DMS79 (cell line): ENCODE data around the gene ADH1B.
"Not testable (repeated sequence)": the region's sequence is repeated elsewhere in the genome, so short reads cannot be mapped to it uniquely, and the experiment has no call there.

Experiments used
- DNase-seq: peaks from one replicate; lab custom pipeline; 2025; lab: John Stamatoyannopoulos, UW

ADH1B gene

DNA sequence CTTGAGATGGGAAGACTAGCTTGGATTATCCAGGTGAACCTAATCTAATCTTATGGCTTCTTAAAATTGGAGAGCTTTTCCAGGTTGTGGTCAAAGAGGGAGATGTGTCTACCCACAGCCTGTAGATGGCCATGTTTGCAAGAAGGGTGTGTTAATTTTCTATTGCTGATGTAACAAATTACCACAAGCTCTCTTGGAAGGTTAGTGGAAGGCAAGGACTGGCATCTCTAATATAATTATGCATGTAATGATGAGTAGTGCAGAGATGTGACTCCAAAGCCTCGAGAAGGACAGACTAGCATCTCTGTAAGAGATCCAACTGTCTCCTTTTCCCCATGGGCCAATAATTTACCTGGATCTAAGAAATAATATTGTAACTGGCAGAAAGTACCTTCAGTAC is 3.2 kb upstream of the ADH1B start:
- DNase-seq, result no peak

DNA sequence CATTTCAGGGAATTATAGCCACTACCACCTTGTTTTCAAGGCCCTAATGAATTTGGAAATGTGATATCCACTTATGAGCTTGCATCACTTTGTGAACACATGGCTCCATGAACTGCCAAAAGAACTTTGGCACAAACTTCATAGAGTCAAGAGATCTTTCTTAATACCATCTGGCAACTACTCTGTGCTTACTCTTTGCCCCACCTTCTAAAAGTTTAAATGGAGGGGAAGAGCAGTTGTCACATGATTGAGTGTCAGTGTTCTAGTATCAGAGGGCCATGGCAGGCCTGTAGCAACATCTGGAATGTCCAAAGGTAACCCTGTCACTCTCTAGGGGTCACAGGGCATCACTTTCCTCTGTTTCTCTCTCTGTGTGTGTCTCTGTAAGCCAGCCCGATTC is 2.6 kb upstream of the ADH1B start:
- DNase-seq, result no peak

DNA sequence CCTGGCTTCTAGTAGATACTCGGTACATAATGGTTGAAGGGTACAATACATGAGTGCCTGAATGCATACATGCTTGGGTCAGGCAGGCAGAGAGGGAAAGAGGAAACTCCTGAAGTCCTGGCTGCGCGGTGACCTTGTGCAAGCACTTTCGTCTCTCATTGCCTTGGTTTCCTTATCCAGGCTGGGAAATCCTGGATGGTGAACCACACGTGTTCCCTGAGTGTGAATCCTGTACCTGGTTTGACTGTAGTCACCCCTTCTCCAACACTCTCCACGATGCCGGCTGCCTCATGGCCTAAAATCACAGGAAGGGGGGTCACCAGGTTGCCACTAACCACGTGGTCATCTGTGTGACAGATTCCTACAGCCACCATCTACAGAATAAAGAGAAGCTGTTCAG is 3.4 kb downstream of the ADH1B start:
- not testable (repeated sequence) for DNase-seq

DNA sequence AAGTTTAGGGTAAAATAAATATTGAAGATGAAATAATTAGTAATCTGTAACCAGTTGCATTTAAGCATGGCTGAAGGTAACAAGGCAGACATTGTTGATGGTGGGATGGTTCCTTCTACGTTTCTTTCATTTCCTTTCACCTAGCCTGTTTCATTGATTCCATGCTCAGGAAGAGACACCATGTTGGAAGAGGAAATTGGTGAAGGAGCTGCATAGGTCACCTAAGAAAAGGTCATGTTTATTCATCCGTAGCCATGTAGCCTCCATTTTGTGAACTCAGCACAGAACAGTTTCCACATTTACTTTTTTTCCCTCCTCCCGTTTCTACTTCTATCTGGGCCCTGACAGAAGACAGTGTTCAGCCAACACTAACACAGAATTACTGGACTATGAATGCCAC is 3.8 kb downstream of the ADH1B start:
- no peak for DNase-seq

DNA sequence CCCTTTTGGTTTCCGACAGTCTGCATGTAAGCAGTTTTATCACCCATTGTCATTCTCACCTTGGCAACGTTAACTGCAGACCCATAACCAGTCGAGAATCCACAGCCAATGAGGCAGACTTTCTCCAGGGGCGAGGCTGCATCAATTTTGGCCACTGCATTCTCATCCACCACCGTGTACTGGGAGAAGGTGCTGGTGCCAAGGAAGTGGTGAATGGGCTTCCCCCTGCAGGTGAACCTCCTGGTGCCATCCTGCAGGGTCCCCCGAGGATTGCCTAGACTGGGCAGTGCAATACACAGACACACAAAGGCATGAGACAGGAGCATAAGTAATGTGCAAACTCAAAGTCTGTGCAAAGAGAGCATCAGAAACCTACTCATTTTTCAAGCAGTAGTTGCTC is 5.4 kb downstream of the ADH1B start:
- DNase-seq, result no peak

DNA sequence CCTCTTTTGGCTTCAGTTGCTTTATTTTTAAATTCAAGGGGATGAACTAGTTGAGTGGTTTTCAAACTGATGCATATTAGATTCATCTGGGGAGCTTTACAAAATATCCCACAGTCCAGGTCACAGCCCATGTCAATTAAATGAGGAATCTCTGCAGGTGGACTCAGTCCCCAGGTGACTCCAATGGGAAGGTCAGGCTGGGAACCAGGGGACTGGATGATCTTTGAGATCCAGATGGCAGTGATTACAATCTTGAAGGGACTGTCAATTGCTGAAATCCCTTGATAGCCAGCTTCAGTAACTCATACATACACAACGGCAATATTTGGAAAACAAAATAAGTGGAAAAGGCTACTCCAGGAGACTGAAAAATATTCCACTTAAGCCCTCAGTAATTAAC is 7.0 kb downstream of the ADH1B start:
- DNase-seq, result no peak

DNA sequence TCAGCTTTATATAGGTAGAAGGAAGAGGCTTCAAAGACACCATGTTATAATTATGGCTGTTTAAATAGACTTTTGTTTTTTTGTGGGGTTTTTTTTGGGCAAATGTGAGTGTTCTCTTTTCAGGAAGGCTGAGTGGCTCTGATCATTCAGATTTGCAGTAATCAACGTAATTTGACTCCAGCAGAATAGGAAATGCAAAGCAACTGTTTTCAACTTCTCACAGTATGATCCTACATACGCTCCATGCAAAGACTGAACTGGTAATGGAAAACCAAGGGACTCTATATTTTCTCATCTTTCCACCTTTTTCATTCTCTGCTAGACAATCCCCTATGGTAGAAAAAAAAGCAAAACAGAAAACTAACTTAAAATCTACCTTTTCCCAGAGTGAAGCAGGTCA is 10.8 kb downstream of the ADH1B start:
- DNase-seq, result no peak

DNA sequence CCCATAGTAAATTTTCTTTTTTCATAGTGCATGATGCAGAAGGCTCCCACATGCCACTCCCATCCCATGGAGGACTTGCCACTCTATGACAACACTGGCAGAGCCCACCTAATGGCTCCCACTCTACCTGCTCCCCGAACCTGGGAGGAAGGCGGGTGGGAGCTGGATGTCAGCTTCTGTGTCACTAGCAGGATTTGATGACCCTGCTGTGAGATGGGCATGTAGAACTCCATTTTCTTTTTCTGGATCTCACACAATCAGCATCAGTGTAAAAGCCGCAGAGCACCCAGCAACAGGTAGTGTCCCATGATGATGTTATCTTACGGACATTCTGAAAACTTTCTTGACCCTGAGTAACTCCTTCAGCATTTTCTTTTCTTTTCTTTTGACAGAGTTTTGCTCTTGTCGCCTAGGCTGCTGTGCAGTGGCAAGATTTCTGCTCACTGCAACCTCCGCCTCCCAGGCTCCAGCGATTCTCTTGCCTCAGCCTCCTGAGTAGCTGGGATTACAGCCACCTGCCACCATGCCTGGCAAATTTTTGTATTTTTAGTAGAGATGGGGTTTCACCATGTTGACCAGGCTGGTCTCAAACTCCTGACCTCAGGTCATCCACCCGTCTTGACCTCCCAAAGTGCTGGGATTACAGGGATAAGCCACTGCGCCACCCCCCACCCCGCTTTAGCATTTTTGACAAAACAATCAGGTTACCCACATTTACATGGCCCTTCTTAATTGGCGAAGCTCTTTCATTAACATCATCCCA is 15.4 kb downstream of the ADH1B start:
- DNase-seq, result no peak

DNA sequence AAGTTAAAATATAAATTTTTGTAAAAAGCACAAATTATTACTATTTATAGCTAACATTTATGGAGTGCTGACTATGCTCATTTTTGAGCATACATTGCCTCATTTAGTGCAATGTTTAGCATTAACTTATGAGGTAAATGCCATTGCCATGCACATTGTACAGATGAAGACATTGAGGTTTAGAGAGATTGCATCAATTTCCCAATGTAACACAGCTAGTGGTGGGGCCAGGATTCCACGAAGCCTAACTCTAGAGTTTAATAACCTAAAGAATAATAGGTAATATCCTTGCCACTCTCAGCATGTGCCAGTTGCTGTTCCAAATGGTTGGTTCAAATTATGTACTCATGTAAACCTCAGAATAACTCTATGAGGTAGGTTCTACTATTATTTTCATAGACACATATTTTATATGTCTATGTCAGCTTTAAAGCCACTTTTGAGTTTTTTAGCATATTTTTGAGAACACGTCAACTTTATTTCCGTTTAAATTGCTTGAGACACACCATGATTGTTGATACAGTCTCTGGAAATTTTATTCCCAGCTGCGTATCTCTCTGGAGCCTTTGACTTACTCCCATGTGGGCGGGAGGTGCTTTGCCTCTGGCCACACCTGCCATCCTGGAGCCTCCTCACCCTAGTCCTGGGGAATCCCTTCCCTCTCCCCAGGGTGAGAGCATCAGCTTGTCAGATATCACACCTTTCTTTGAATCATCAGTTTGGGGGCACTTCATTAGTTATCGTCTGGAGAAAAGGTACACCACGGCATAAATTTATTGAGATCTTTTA is 19.6 kb downstream of the ADH1B start:
- no peak for DNase-seq

DNA sequence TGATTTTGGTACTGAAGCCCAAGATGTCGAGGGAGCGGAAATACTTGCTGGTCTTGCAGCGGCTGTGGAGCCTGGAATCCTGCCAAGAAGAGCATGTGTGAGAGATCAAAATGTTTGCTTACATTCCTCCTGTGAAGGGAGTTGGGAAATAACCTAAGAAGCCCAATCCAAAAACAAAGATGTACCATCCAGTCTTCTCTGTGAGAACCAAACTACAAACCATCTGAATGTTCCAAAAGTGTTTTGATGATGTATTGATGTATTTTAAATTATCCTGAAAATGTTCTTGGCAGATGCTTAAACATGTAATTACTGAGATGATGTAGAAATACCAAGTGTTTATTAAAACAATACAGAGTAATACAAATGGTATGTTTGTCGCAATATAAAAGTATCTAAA is 20.3 kb downstream of the ADH1B start:
- no peak for DNase-seq

DNA sequence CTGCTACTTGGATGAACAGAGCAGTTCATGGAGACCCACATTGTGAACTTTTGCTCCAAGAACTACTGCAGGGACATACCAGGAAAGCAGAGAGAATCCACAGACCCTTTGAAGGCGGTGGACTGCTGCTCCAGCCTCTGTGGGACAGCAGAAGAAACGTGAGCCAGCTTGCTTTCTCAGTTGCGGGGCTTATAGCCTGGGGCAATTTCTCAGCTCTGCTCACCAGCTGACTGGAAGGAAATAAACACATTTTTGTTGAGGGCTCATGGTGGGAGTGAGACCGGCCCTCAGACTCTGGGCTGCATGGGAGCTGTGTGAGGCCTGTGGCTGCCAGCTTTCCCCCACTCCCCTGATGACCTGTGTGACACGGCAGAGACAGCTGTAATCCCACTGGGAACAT is 27.8 kb downstream of the ADH1B start:
- no peak for DNase-seq

DNA sequence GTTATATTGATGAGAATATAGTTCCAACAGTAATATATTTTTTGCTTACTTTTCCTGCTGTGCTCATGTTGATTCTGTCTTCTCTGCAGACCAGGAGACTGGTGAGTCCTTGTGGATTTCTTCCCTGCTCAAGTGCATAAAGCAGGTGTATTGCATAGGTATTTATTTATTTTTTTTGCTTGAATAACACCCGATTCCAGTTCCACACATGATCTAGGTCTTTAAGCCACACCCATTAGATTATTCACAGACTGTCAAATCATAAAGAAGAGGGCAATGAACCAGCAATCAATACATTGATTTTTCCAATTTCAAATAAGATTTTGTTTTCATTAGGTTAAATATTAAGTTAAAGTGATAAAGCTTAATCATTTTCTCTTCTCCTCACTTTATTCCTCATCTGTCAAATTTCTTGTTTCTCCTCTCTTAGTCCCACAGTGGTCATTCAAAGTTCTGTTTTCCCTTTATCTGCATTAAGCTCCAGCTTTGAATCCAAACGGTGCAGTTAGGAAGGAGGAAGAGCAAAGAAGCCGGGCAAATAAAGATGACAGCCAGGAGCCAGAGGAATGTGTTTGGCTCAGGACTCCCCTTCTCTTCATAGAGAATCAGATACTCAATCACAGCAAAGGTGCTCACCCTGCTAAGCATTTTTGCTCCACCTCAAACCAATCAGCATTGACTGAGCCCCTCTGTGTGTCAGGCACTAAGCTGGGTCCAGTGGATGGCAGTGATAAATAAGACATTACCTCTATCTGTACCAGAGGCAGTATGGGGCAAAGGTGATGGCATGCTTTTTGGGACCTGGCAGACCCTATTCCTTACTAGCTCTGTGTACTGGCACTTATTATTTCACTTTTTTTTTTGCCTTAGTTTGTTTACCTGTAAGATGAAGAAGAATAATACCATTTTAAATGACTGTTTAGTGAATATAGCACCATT is 30.1 kb downstream of the ADH1B start, which contains the start of gene ADH1A:
Gene ADH1A (minus strand): TSS at position 138 of the 939 bp plus-strand sequence. CDS start 71 bp downstream, at position 67.
- no peak for DNase-seq

DNA sequence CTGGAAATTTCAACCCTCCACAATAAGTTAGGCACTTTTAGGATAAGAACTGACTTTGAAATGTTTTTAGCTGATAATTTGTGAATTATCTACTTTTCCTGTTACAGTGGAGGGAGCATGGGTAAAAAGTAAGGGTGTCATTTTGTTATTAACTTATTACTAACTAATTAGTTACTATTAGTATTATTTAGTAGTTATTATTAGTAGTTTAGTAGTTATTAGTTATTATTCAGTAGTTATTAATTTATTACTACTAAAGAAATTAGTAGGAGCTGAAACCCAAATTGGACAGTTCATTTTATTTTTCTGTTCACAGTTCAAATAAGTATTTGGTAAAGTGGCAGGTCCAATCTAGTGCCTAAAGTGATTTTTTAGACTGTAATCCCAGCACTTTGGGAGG is 35.8 kb downstream of the ADH1B start:
- DNase-seq, result no peak

DNA sequence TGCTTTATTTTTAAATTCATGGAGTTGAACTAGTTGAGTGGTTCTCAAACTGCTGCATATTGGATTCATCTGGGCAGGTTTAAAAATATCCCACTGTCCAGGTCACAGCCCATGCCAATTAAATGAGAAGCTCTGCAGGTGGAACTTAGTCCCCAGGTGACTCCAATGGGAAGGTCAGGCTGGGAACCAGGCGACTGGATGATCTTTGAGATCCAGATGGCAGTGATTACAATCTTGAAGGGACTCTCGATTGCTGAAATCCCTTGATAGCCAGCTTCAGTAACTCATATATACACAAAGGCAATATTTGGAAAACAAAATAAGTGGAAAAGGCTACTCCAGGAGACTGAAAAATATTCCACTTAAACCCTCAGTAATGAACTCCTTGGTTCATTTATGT is 38.5 kb downstream of the ADH1B start:
- no peak for DNase-seq

DNA sequence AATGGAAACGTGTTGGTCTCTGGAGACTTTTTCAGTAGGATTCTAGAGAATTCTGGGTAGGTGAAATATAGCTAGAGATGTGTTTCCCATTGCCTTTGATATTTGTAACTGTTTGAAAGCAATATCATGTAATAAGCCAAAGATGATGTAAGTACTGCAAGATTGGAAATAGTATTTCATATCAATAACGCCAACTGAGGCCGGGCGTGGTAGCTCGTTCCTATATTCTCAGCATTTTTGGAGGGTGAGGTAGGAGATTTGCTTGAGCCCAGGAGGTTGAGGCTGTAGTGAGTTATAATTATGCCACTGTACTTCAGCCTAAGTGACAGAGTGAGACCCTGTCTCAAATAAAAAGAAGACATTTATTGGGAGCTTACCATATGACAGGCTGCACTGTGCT is 39.9 kb downstream of the ADH1B start:
- DNase-seq, result no peak

DNA sequence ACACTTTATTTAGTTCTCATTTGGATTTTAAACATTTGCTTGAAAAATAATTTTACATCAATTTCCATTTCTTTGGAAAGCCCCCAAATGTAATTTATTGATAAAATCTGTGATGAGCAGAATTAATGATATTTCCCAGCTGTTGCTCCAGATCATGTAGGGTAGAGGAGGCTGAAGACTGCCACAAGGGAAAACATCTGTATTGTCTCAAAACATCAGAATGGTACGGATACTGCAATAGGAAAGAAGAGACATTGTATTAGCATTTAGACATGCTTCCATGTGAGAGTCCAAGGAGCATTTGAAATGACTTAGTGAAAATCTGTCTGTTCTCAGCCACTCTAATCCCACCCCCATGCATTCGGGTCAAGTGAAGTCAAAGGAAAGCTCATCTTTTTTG is 44.8 kb downstream of the ADH1B start:
- DNase-seq, result no peak

DNA sequence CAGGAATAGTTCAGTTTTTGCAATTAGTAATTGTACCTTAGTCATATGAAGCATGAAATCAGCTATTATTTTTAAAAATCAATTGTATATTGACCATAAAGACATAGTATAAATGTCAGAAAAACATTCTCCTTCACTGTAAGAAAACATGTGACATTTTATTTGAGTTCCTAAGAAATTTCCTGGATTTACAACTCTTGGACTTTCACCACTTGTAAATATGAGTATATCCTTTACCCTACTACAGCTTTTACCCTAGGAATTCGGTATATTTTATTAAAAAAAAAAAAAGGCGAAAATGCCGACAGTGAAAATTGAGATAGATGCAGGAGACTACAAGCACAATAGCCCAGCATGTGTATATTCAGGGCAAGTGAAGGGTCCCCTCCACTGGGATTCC is 45.3 kb downstream of the ADH1B start:
- no peak for DNase-seq

DNA sequence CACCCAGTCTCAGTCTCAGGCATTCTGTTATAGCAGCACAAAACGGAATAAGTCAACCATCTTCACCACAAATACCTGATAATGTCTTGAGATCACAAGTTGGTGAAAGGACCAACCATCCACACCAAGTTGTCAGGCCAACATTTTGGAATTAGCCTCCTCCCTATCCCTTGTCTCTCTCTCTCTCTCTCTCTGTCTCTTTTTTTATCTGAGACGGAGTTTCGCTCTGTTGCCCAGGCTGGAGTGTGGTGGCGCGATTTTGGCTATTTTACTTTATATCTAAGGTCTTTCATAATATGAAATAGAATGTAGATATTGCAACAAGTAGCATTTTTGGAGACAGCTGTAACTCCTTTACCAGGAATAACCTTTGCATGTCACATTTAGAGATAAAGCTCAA is 46.2 kb downstream of the ADH1B start:
- DNase-seq, result no peak

DNA sequence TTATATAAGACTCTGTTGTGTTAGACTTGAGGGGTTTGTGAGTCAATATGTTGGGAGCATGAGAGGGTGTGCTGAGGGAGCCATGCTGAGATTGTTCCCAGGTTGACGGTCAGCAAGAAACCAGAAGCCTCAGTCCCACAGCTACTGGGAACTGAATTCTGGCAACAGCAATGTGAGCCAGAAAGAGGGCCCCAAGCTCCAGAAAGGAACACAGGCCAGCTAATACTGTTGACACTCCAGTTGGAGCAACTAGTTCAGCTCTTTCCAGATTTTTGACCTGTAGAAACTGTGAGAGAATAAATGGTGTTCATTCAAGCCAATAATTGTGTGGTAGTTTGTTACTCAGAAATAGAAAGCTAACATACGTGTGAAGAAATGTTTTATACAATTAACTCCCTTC is 47.5 kb downstream of the ADH1B start:
- no peak for DNase-seq

DNA sequence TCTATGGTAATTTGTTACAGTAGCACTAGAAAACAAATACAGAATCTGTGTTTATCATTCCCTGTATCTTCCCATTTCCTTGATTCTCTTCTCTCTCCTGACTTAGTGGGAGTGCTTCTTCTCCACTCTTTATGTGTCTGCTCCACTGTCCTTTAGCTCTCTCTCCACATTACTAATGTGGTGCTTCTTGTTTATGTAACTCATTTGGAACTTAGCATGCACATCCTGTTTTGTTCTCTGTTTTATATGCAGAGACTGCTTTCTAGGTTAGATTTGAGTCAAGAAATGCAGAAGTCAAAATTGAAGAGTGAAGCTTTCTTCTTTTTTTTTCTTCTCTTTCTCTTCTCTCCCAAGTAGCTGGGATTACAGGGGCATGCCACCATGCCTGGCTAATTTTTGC is 56.3 kb downstream of the ADH1B start:
- DNase-seq, result no peak
